Jurkat, Clone E6-1 (cell line): ENCODE data around the gene FAM184A.
"Not testable (repeated sequence)": the region's sequence is repeated elsewhere in the genome, so short reads cannot be mapped to it uniquely, and the experiment has no call there.

Experiments
- DNase-seq: peaks from one replicate; pipeline ENCODE4 v3.0.0-alpha.2; 2011; ENCODE audit warnings: low read depth, low spot score
- H3K4me3 ChIP-seq: 2 replicates; pipeline ENCODE4 v1.5.1; 2011; ENCODE audit warnings: mild to moderate bottlenecking, low read length, control low read depth, moderate library complexity

Gene FAM184A

GRCh38 chr6:119027465-119027864 lies 51.0 kb downstream of the FAM184A start:
- H3K4me3 ChIP-seq: no peak overlapping the region
- DNase-seq: no peak

GRCh38 chr6:119026822-119027221 lies 51.6 kb downstream of the FAM184A start:
- no peak overlapping the region for H3K4me3 ChIP-seq
- no peak for DNase-seq

- H3K4me3 ChIP-seq: no peak overlapping the region
- DNase-seq: no peak
Measured at GRCh38 chr6:119025793-119026192, 52.7 kb downstream of the FAM184A start.

- no peak overlapping the region for H3K4me3 ChIP-seq
- DNase-seq: no peak
Measured at GRCh38 chr6:119024111-119024510, 54.4 kb downstream of the FAM184A start.

- DNase-seq: peak; percentile 50
- no peak overlapping the region for H3K4me3 ChIP-seq
Measured at GRCh38 chr6:119022796-119023195, 55.7 kb downstream of the FAM184A start.

- peak; percentile 44 for DNase-seq
- no peak overlapping the region for H3K4me3 ChIP-seq
Measured at GRCh38 chr6:119020597-119021561, 57.6 kb downstream of the FAM184A start.

GRCh38 chr6:119015165-119015564 lies 63.3 kb downstream of the FAM184A start:
- not testable (repeated sequence) for DNase-seq

GRCh38 chr6:119012521-119012920 lies 65.9 kb downstream of the FAM184A start:
- no peak overlapping the region for H3K4me3 ChIP-seq
- DNase-seq: no peak

More at GRCh38 chr6:119015165-119015564, 63.3 kb downstream of the FAM184A start:
- H3K4me3 ChIP-seq: not testable (repeated sequence)

- not testable (repeated sequence) for DNase-seq
Measured at GRCh38 chr6:119009266-119009665, 69.2 kb downstream of the FAM184A start.

GRCh38 chr6:119006974-119007373 lies 71.5 kb downstream of the FAM184A start:
- DNase-seq: no peak
- no peak overlapping the region for H3K4me3 ChIP-seq

More at GRCh38 chr6:119009266-119009665, 69.2 kb downstream of the FAM184A start:
- H3K4me3 ChIP-seq: not testable (repeated sequence)

- DNase-seq: no peak
Measured at GRCh38 chr6:119002069-119002468, 76.4 kb downstream of the FAM184A start.

GRCh38 chr6:118999494-119000040 lies 78.9 kb downstream of the FAM184A start:
- no peak for DNase-seq
- no peak overlapping the region for H3K4me3 ChIP-seq

More at GRCh38 chr6:119002069-119002468, 76.4 kb downstream of the FAM184A start:
- H3K4me3 ChIP-seq: no peak overlapping the region

- not testable (repeated sequence) for H3K4me3 ChIP-seq, DNase-seq
Measured at GRCh38 chr6:118997426-118997825, 81.0 kb downstream of the FAM184A start.

- no peak for DNase-seq
- no peak overlapping the region for H3K4me3 ChIP-seq
Measured at GRCh38 chr6:118996289-118996820, 82.1 kb downstream of the FAM184A start.

GRCh38 chr6:118993803-118994251 lies 84.6 kb downstream of the FAM184A start:
- DNase-seq: no peak
- no peak overlapping the region for H3K4me3 ChIP-seq

GRCh38 chr6:118993358-118993757 lies 85.1 kb downstream of the FAM184A start:
- no peak overlapping the region for H3K4me3 ChIP-seq
- DNase-seq: no peak

- H3K4me3 ChIP-seq: no peak overlapping the region
- DNase-seq: no peak
Measured at GRCh38 chr6:118992186-118992795, 86.2 kb downstream of the FAM184A start.

GRCh38 chr6:118986312-118986711 lies 92.2 kb downstream of the FAM184A start:
- DNase-seq: no peak
- no peak overlapping the region for H3K4me3 ChIP-seq

GRCh38 chr6:118985123-118985830 lies 93.2 kb downstream of the FAM184A start:
- DNase-seq: no peak

More at GRCh38 chr6:118985123-118985830, 93.2 kb downstream of the FAM184A start:
- H3K4me3 ChIP-seq: no peak overlapping the region
